AG10803 (cell line): ENCODE results near the gene ROGDI.

Experiments
- DNase-seq: peaks from one replicate; pipeline ENCODE4 v3.0.0; 2010; ENCODE audit warnings: low read depth
- H3K4me3 ChIP-seq: 2 replicates; pipeline ENCODE4 v1.5.1; 2011; ENCODE audit warnings: mild to moderate bottlenecking, low read length, control low read depth
- CTCF ChIP-seq: conservative IDR thresholded peaks from 2 replicates; pipeline ENCODE4 v1.5.1; 2011; ENCODE audit warnings: mild to moderate bottlenecking, low read length, control low read depth, inconsistent platforms

The ROGDI gene, protein sequence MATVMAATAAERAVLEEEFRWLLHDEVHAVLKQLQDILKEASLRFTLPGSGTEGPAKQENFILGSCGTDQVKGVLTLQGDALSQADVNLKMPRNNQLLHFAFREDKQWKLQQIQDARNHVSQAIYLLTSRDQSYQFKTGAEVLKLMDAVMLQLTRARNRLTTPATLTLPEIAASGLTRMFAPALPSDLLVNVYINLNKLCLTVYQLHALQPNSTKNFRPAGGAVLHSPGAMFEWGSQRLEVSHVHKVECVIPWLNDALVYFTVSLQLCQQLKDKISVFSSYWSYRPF

GRCh38 chr16:4801962-4802658 is at the start of gene ROGDI:
Gene ROGDI, minus strand, starts transcription at chr16:4802633. Its CDS starts 62 bp downstream, at chr16:4802571.
- peak within 1 kb of the TSS; percentile 74 for H3K4me3 ChIP-seq
- DNase-seq, result peak; percentile 28
- no peak for TF ChIP-seq CTCF

DNA sequence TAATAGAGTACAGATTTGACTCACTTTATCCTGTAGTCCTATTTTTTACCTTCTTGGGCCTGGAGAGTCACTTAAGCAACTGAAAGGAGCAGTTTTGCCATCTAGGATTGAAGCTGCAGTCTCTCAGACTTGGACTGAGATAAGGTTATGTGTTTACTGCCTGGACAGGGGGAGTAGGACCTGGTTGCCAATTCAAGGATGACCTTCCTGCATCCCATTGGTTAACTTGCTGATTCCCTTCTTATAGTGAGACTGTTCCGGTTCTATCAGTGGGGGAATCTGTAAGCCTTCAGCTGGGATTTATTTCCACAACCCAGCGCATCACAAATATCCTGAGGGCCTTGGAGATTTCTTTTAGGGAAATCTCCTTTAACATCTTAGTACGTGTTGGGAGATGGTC is 47.8 kb upstream of the ROGDI start:
- peak overlapping the region; percentile 37 for H3K4me3 ChIP-seq
- TF ChIP-seq CTCF, result no peak
- DNase-seq, result peak; percentile 6

DNA sequence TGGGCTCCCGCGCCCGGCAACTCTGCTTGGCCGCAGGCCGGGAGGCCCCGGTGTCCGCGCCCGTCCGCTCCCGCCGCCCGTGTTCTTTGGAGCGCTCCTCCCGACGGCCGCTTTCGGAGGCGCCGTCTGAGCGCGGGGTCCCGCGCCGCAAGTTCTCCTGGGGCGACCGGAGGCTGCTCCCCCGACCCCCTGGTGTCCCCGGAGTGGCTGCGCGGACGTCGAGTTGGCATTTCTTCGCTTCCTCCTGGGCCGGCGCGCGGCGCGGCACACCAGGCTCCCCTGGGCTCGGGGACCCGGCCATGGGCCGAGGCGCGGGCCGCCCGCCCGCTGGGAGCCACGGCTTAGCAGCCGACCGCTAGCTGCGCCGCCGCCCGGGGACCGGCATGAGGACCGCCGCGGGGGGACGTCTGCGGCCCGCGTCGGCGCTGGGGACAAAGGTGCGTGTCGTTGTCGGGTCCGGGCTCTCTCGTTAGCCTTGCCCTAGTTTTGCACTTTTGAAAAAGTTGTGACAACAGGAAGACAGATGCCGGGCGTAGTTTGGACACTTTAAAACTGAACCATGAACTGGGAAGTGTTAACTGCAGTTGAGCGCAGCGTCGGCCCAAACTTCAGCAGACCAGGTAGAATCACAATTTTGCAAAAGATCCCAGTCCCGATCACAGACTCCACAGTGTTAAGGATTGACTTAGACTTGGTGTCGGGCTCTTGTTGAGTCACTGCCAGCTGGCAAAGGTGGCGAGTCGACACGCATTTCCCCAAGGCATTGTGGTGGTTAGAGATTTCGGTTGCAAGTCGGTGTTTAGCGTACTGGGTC is 45.5 kb upstream of the ROGDI start:
- peak; percentile 65 for DNase-seq

GRCh38 chr16:4846901-4847773 is 44.7 kb upstream of the ROGDI start, which contains the start of the genes GLYR1 and UBN1:
Gene GLYR1, minus strand, starts transcription at chr16:4847288. Its CDS starts 23 bp downstream, at chr16:4847265.
Gene UBN1, plus strand, starts transcription at chr16:4847481. Its CDS starts 5,437 bp downstream, at chr16:4852918.
- H3K4me3 ChIP-seq, result peak within 1 kb of the TSS; percentile 83
- peak; percentile 95 for DNase-seq
- TF ChIP-seq CTCF, result no peak

More for the DNA sequence above, 45.5 kb upstream of the ROGDI start:
- TF ChIP-seq CTCF, result no peak
- peak overlapping the region; percentile 79 for H3K4me3 ChIP-seq

- TF ChIP-seq CTCF, result no peak; the same call in 1 of the 2 replicates
- peak; percentile 56 for DNase-seq
- H3K4me3 ChIP-seq, result peak overlapping the region; percentile 83
These were observed 44.1 kb upstream of the ROGDI start for GRCh38 chr16:4846503-4846900.

DNA sequence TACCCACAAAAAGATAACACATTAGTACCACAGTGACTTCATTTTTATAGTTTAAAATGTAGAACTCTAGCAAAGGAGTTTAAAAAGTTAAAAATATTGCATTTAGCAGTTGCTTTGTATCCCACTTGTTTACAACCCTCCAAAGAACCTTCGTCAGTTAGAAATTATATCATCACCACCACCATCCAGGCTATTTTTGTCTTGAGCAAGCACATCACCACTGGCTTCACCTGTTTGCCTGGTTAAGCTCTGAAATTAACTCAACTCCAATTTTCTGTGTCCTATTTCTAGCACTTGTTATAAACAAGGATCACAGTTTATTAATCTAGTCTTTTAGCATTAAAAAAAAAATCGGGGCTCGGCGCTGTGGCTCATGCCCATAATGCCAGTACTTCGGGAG is 38.6 kb upstream of the ROGDI start:
- no peak for DNase-seq

More for the DNA sequence above, 38.6 kb upstream of the ROGDI start:
- no peak overlapping the region for H3K4me3 ChIP-seq
- no peak for TF ChIP-seq CTCF
